Coronary artery (tissue), 2 donors: ENCODE measurements around the gene SMIM5.

Experiments used
- DNase-seq: peaks from one replicate; pipeline ENCODE4 v3.0.0-alpha.2; 2017; ENCODE audit warnings: low spot score
- H3K27ac ChIP-seq, 2 donors: fragments of 200-600 bp; sonication (generic); one replicate each; pipeline ENCODE4 v1.5.1; 2016 to 2019
- H3K4me3 ChIP-seq: fragments of 200-600 bp; sonication (generic); 2 replicates; pipeline ENCODE4 v1.5.1; 2016; ENCODE audit warnings: mild to moderate bottlenecking, moderate library complexity
- CTCF ChIP-seq: fragments of 200-600 bp; sonication (generic); IDR thresholded peaks from one replicate; pipeline ENCODE4 v1.5.1; 2019; ENCODE audit warnings: antibody characterized with exemption

Gene SMIM5

GRCh38 chr17:75685499-75685898, 52.3 kb downstream of the SMIM5 start:
- Histone ChIP-seq H3K27ac (peak overlapping the region in 1 of 2 donors; percentile 50), H3K4me3 (no peak overlapping the region)
- no peak for DNase-seq
- no peak for TF ChIP-seq CTCF

- peak overlapping the region; percentile 11 to 73 for H3K27ac ChIP-seq
- DNase-seq = no peak
- TF ChIP-seq CTCF = no peak
- H3K4me3 ChIP-seq = no peak overlapping the region
These were observed 55.1 kb downstream of the SMIM5 start for GRCh38 chr17:75688209-75688825.

GRCh38 chr17:75689441-75689873, 56.2 kb downstream of the SMIM5 start:
- Histone ChIP-seq H3K27ac (peak overlapping the region in 1 of 2 donors; percentile 51), H3K4me3 (no peak overlapping the region)
- no peak for DNase-seq
- TF ChIP-seq CTCF = no peak
